ENCODE results near the gene INTS14.
"Not testable (repeated sequence)": the region's sequence is repeated elsewhere in the genome, so short reads cannot be mapped to it uniquely, and the experiment has no call there.

The INTS14 gene

DNA sequence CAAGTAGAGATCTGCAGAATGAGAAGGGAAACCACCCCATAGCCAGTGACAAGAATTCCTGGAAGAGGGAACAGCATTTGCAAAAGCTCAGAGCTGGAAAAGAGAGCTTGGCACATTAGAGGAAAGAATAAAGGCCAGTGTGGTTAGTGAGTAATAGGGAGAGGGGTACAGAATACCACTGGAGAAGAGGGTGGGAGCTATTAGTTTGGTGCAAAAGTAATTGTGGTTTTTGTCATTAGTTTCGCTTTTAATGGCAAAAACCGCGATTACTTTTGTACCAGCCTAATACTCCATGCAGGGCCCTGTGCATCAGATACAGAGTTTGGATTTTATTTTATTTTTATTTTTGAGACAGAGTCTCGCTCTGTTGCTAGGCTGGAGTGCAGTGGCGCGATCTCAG lies 20.6 kb upstream of the INTS14 start:
- no peak for DNase-seq (ENCODE audit: low read depth, low spot score)

GRCh38 chr15:65630760-65631159 lies 19.8 kb upstream of the INTS14 start:
- no peak for DNase-seq (ENCODE audit: low read depth, low spot score)

GRCh38 chr15:65629548-65629947 lies 18.6 kb upstream of the INTS14 start:
- no peak for DNase-seq (ENCODE audit: low read depth, low spot score)

GRCh38 chr15:65626856-65627255 lies 15.9 kb upstream of the INTS14 start:
- no peak for DNase-seq (ENCODE audit: low read depth, low spot score)

GRCh38 chr15:65623103-65623502 lies 12.2 kb upstream of the INTS14 start:
- no peak for DNase-seq (ENCODE audit: low read depth, low spot score)

GRCh38 chr15:65621638-65622037 lies 10.7 kb upstream of the INTS14 start, which contains the start of gene SLC24A1:
TSS of gene SLC24A1 (plus strand) at chr15:65621938. CDS start at chr15:65624081, 2,143 bp downstream.
- DNase-seq (ENCODE audit: low read depth, low spot score) = no peak

DNA sequence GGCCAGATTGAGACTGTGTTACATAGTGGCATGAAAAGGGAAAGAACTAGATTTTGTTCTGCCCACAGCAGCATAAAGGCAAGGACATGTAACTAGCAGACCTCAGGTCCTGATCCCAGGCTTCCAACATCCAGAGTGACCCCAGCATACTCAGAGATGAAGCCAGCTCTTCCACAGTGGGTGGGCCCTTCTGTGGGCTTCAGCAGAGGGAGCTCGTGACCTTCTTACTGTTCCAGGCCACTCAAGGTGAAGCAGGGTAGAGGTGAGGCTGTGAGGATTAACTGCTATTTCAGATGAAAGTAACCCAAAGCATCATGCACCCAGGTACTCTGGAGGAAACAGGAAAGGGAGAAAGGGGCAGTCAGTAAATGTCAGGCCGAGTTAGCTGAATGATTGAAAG lies 9.9 kb upstream of the INTS14 start:
- DNase-seq (ENCODE audit: low read depth, low spot score) = no peak

DNA sequence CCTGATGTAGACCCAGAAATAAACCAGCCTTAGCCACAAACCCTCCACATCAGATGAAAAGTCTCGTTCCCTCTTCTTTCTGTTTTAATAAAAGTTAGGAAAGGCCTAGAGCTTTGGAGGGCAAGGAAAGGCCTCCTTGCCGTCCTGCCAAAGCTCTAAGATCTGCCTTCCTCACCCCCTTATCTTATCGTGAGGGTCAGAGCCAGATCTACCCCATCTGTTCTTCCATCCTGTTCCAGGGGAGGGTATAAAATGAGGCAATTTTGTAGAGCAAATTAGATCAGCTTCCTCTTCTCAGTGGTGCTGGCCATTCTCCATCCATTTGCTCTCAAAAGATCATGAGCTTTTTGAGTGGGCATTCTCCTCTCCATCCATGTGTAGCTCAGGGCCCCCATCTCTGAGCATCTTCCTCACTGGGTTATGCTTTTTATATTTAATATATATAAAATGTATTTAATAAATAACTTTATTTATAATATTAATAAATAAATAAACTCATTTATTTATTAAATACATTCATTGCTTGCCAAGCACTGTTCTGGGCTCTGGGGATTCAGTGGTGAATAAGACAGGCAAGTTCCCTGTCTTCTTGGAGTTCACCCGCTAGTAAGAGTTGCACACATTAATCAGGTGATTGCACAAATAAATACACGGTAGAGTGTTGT lies 8.8 kb upstream of the INTS14 start:
- DNase-seq (ENCODE audit: low read depth, low spot score) = no peak

DNA sequence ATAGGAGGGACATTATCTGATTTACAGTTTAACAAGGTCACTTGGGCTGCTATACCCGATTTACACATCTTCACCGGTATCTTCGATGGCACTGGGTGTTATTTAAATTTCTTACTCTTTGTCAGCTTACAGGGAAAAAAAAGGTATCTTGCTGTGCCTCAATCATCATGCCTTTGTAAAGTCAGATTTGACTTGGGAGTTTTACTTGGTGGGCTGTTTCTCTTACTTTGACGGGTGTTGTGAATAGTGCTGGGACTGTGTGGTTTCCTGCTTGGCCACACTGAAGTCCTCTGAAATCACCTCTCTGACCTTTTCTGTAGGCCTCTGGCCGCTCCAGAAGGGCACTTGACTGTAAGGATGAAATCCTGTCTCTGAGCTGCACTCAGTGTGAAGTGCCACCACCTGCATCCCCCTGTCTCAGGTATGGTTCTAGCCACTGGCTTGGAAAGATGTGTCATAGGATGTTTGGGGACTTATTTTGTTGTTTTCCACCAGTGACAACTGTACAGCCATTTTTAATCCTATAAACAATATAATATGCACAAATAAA lies 7.7 kb upstream of the INTS14 start:
- no peak for DNase-seq (ENCODE audit: low read depth, low spot score)

GRCh38 chr15:65615887-65616286 lies 5.0 kb upstream of the INTS14 start:
- not testable (repeated sequence) for DNase-seq (ENCODE audit: low read depth, low spot score)

DNA sequence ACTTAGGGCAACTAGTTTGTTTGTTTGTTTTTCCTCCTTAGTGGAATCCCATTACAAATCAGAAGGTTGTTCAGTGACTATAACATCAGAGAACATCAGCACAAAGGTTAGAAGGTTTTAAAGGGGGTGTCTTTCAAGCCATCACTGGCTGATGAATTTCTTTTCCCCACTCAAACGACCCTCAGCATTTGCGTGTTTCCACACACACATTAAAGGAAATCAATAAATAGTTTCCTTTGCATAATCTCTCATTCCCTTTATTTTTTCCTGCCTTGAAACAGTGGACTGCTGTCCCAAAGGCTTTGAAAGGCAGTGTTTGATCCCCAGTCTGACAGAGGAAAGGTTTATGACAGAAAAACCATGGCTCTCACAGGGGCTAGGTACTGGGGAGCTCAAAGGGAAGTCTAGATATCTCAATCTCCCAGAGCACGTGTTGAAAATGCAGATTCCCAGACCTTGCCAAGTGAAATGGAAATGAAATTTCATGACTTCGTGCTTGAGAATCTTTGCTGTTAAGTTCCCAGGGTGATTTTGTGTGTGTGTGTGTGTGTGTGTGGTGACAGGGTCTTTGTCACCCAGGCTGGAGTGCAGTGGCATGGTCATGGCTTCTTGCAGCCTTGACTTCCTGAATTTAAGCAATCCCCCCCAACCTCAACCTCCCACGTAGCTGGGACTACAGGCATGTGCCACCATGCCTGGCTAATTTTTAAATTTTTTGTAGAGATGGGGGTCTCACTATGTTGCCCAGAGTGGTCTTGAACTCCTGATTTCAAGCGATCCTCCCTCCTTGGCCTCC lies 2.2 kb upstream of the INTS14 start:
- no peak for DNase-seq (ENCODE audit: low read depth, low spot score)

DNA sequence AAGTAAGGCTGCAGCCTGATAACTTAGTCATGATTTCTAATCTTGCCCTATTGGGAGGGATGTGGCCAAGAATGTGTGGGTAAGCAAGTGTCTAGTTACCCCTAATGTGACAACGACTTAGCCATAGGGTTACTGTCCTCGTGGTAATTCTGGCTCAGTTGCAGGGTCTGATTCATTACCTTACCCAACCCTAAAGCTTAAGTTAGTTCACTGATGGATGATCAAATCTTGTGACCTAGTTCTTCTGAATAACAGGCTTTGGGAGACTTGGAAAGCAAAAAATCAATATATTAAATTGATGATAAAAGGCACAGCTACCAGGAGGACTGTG lies 1.6 kb upstream of the INTS14 start:
- no peak for DNase-seq (ENCODE audit: low read depth, low spot score)

- no peak for DNase-seq (ENCODE audit: low read depth, low spot score)
Measured at GRCh38 chr15:65611888-65612615, 1.1 kb upstream of the INTS14 start.

- no peak for DNase-seq (ENCODE audit: low read depth, low spot score)
Measured at GRCh38 chr15:65603559-65603958, 7.4 kb downstream of the INTS14 start.

GRCh38 chr15:65603134-65603533 lies 7.8 kb downstream of the INTS14 start:
- no peak for DNase-seq (ENCODE audit: low read depth, low spot score)

GRCh38 chr15:65599677-65600076 lies 11.3 kb downstream of the INTS14 start:
- DNase-seq (ENCODE audit: low read depth, low spot score) = no peak

DNA sequence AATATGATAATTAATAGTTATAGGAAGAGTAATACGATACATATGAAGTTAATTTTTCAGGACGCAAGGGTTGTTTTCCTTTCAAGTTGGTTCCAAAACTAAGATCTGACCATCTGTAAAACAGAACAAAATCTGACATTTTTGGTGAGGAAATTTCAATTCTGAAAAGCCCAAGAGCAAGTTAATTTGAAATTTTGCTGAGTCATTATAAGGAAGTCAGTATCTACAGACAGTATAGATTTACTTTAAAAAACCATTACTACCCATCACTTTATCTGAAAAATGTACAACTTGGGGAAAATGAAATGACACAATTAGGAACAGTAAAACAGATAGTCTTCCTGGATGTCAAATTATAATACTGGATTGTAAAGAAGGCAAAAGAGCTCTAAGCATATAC lies 12.5 kb downstream of the INTS14 start:
- DNase-seq (ENCODE audit: low read depth, low spot score) = no peak

- no peak for DNase-seq (ENCODE audit: low read depth, low spot score)
Measured at GRCh38 chr15:65595960-65596359, 15.0 kb downstream of the INTS14 start.

DNA sequence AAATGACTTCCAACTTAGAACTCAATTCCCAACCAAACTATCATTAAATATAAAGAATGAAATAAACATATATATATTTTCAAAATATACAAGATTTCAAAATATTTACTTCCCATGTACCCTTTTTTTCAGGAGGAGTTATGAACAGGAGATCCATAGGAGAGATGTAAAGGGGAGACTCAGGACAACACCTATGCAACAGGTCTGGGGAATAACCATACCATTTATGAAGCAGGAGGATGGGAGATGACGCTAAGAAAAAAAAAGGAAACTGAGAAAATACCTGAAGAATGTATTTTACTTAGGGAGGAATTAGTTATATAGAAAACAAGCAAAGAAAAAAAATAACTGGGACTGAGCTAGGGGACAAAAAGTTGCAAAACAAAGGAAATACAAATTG lies 23.8 kb downstream of the INTS14 start:
- DNase-seq (ENCODE audit: low read depth, low spot score) = no peak

DNA sequence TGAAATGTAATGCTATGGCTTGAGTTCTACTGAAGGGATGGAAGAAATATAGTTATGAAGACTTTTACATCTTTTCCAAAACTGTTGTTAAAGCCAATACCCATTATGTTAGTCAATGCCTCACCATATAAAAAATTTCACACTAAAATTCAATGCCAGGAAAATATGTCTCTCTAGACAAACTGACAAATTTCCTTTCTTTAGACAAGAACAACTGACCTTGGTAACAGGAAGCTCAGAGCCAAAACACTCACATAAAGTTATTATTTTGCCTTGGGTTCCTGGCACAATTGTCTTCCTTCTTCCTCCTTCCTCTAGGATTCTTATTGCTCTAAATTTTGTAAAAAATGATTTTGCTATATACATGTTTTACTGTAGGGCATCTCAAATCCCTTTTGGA lies 26.7 kb downstream of the INTS14 start:
- DNase-seq (ENCODE audit: low read depth, low spot score) = no peak

DNA sequence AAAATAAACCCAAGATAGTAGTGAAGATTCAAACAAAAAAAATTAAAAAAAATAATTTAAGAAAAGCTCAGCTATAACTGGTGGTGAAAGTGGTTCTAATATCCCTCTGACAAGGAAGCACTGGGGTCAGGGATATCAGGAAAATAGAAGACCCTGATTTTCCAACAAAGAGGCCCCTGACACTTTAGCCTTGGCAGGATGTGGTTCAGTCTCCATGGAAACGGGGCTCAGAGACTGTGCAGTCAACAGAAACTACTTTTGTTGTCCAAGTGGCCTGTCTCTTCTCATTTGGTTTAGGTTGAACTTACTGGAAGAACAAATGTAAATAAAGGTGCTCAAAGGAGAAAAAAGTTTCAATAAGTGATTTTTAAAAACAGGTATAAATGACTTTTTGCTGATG lies 27.2 kb downstream of the INTS14 start:
- no peak for DNase-seq (ENCODE audit: low read depth, low spot score)

DNA sequence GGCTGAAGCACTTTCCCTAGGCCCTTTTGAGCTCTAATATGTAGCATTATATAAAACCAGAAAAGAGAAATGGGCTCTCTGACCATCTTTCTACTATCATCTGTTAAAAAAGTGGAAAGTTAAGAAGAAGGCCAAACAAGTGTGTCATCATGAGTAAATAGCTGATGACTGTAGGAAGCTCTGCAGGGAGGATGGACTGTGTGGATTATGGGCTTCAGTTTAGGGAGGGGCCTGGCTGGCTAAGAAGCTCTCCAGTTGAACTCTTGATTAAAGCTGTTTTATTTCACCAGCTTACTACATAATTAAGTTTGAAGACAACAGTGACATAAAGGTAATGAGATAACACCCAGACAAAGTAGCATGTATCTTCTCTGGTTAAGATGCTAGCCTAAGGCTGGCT lies 30.6 kb downstream of the INTS14 start:
- DNase-seq (ENCODE audit: low read depth, low spot score) = no peak

Measured in iPS DF 19.7 (cell line).